Retinal pigment epithelial cell (primary cell): ENCODE data around the gene ZFPM1.
"Not testable (repeated sequence)": the region's sequence is repeated elsewhere in the genome, so short reads cannot be mapped to it uniquely, and the experiment has no call there.

Experiments
- DNase-seq: peaks from one replicate; pipeline ENCODE4 v3.0.0-alpha.2; 2010; ENCODE audit warnings: low read depth
- H3K4me3 ChIP-seq: 2 replicates; pipeline ENCODE4 v1.5.1; 2011; ENCODE audit warnings: mild to moderate bottlenecking, low read length, control low read depth, moderate library complexity
- CTCF ChIP-seq: conservative IDR thresholded peaks from 2 replicates; pipeline ENCODE4 v1.5.1; 2011; ENCODE audit warnings: low read depth, low read length, control low read depth, inconsistent platforms

The ZFPM1 gene

GRCh38 chr16:88407807-88408206 is 45.3 kb upstream of the ZFPM1 start:
- no peak for TF ChIP-seq CTCF
- no peak overlapping the region for H3K4me3 ChIP-seq
- no peak for DNase-seq

GRCh38 chr16:88408561-88409142 is 44.4 kb upstream of the ZFPM1 start:
- no peak overlapping the region for H3K4me3 ChIP-seq
- no peak for DNase-seq
- TF ChIP-seq CTCF = no peak

- no peak overlapping the region for H3K4me3 ChIP-seq
- no peak for TF ChIP-seq CTCF
- DNase-seq = no peak
Measured at GRCh38 chr16:88409296-88410065, 43.6 kb upstream of the ZFPM1 start.

- H3K4me3 ChIP-seq, DNase-seq: not testable (repeated sequence)
Measured at GRCh38 chr16:88410297-88410968, 42.6 kb upstream of the ZFPM1 start.

GRCh38 chr16:88411951-88412576 is 41.0 kb upstream of the ZFPM1 start:
- no peak overlapping the region for H3K4me3 ChIP-seq
- no peak for TF ChIP-seq CTCF
- DNase-seq = no peak

- DNase-seq = no peak
- no peak for TF ChIP-seq CTCF
- no peak overlapping the region for H3K4me3 ChIP-seq
Measured at GRCh38 chr16:88412766-88413165, 40.3 kb upstream of the ZFPM1 start.

- DNase-seq = no peak
- TF ChIP-seq CTCF = no peak
- H3K4me3 ChIP-seq = no peak overlapping the region
Measured at GRCh38 chr16:88413231-88413630, 39.8 kb upstream of the ZFPM1 start.
